ENCODE data around the gene CCDC188.

CCDC188 gene

DNA sequence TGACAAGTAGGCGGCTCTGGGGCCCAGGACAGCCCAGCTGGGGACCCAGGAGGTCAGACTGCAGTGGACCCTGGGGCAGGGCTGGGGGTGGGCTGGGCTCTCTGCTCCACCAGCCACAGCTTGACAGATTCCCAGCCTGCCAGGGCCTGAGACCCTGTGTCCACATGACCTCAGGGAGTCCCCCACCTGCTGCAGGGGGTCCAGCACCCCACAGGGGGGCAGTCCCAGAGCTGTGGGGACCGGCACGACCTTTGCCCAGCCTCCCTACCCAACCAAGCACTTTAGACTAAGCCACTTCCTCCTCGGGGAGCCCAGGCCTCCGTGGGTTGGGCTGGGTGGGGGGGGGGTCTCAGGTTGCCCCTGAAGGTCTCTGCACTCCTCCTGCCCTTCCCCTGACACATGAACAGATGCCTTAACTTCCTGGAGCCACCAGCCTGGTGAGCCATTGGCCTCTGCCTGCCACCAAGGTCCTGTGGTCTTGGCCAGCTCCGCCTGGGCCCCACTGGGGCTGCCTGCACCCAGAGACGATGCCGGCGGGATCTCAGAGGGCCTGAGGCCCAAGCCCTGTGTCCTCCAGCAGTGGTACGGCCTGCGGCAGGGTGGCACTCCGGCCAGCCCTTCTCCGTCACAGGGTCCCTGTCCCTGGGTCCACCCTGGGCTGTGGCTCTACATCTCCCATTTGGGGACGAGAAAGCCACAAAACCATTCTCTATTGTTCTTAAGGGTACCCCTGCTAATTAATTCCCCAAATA is 3.4 kb downstream of the CCDC188 start:
- no peak overlapping the region for H3K4me3 ChIP-seq (replicated peaks; ENCODE audit: low read depth, low read length)
- TF ChIP-seq, protein P1, sequence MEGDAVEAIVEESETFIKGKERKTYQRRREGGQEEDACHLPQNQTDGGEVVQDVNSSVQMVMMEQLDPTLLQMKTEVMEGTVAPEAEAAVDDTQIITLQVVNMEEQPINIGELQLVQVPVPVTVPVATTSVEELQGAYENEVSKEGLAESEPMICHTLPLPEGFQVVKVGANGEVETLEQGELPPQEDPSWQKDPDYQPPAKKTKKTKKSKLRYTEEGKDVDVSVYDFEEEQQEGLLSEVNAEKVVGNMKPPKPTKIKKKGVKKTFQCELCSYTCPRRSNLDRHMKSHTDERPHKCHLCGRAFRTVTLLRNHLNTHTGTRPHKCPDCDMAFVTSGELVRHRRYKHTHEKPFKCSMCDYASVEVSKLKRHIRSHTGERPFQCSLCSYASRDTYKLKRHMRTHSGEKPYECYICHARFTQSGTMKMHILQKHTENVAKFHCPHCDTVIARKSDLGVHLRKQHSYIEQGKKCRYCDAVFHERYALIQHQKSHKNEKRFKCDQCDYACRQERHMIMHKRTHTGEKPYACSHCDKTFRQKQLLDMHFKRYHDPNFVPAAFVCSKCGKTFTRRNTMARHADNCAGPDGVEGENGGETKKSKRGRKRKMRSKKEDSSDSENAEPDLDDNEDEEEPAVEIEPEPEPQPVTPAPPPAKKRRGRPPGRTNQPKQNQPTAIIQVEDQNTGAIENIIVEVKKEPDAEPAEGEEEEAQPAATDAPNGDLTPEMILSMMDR (IDR thresholded peaks at IDR 0.05; ENCODE audit: low read length, missing control alignments) = no peak
- DNase-seq (ENCODE audit: low read depth) = no peak

DNA sequence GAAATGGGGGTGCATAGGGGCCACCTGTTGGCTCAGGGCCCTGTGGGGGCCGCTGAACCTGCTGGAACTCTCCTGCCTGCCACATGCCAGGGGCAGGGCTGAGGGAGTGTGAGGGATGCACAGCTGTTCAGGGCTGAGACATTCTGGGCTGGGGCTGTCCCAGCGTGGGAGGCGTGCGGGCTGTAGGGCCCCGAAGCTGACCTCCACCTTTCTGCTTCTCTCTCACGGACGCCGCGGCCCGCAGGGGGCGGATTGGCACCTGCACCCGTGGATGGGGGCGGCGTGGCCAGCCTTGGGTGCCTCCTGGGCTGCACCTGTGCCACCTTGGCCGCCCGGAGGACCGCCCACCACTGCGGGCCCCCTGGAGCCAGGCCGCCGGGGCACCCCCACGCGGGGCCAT is 4.1 kb downstream of the CCDC188 start:
- TF ChIP-seq, protein P1 (IDR thresholded peaks at IDR 0.05; ENCODE audit: low read length, missing control alignments) = no peak
- no peak for DNase-seq (ENCODE audit: low read depth)
- H3K4me3 ChIP-seq (replicated peaks; ENCODE audit: low read depth, low read length) = no peak overlapping the region

DNA sequence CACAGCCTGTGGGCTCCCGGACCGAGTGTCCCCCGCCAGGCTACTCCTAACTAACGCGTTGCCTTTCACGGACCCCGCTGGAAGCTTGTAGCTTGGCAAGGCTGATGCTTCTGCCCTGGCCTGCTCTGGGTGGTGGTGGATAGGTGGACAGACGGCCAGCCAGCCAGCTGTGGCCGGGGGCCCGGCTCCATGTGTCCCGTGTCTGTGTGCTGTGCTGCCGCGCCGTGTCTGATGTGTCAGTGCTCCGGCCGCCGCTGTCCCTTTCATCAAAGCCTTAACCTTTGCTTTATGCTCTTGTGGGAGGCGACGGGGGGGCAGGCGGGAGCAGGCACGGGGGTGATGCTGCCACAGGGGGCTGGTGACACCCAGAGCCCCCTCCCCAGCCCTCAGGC is 5.0 kb downstream of the CCDC188 start:
- H3K4me3 ChIP-seq (replicated peaks; ENCODE audit: low read depth, low read length) = no peak overlapping the region
- TF ChIP-seq, protein P1 (IDR thresholded peaks at IDR 0.05; ENCODE audit: low read length, missing control alignments) = no peak
- no peak for DNase-seq (ENCODE audit: low read depth)

DNA sequence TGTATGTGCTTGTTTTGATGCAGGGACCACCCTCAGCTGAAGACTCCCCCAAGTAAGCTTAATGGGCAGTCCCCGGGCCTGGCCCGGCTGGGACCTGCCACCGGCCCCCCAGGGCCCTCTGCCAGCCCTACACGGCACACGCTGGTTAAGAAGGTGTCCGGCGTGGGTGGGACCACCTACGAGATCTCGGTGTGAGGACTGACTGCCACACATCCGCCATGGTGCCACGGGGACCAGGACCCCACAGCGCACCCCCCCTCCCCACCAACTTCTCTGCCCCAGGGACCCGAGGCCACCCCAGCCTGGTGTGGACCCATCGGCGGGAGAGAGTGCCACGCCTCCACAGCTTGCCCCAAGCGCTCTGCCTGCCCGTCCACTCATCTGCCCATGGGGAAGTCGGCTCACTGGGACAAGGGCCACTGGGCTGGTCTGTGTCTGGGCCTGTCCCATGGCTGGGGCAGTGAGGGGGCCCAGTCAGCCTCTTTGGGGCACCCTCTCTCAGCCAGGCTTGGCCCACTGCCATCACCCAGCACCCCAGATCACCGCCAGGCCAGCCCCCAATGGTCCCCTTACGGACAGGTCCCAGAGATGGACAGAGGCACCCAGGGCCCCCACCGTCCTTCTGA is 5.5 kb downstream of the CCDC188 start:
- TF ChIP-seq, protein P1 (IDR thresholded peaks at IDR 0.05; ENCODE audit: low read length, missing control alignments) = no peak
- no peak for DNase-seq (ENCODE audit: low read depth)
- no peak overlapping the region for H3K4me3 ChIP-seq (replicated peaks; ENCODE audit: low read depth, low read length)

DNA sequence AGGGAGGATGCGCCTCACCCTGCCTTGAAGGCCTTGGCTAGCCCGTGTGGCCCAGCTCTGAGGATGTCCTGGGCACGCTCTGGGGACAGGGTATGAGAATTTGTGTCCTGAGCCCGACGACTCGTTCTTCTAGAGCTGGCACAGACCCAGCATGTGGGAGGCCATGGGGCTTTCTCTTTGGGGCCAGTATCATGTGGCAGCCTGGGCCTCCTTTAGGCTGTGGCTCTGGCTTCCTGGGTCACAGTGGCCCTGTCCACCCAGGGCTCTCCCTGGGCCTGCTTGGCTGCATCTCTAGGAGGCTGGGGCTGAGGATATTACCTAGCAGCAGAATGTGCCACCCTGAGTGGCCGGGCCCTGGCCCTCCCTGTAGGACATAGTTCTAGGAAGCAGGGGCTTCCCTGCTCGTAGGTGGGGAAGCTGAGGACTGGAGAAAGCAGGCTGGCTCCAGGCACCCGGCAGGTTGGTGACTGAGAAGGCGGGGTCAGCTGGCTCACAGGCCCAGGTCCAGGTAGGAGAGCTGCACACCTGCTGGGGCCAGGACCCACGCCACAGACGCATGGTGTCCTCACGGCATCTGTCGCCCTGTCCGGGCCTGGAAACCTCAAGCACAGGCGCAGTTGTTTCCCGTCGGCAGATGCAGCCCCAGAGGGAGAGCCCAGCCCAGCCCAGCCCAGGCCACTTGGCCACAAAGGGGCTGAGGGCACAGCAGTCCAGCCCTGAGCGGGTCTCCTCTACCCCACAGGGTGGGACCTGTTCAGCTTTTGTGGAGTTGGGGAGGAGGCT is 6.8 kb downstream of the CCDC188 start:
- H3K4me3 ChIP-seq (replicated peaks; ENCODE audit: low read depth, low read length) = no peak overlapping the region
- DNase-seq (ENCODE audit: low read depth) = no peak
- TF ChIP-seq, protein P1 (IDR thresholded peaks at IDR 0.05; ENCODE audit: low read length, missing control alignments) = no peak

DNA sequence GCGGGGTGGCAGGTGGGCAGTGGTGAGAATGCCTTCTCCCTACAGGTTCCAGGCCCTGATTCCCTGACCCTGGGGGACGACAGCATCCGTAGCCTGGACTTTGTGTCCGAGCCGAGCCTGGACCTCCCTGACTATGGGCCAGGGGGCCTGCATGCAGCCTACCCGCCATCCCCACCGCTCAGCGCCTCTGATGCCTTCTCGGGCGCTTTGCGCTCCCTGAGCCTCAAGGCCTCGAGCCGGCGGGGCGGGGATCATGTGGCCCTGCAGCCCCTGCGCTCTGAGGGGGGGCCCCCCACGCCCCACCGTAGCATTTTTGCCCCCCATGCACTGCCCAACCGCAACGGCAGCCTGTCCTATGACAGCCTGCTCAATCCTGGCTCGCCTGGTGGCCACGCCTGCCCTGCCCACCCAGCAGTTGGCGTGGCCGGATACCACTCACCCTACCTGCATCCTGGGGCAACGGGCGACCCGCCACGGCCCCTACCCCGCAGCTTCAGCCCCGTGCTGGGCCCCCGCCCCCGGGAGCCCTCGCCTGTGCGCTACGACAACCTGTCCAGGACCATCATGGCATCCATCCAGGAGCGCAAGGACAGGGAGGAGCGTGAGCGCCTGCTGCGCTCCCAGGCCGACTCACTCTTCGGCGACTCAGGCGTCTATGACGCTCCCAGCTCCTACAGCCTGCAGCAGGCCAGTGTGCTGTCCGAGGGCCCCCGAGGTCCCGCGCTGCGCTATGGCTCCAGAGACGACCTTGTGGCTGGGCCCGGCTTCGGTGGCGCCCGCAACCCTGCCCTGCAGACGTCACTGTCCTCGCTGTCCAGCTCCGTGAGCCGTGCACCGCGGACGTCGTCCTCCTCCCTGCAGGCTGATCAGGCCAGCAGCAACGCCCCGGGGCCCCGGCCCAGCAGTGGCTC is 7.9 kb downstream of the CCDC188 start:
- TF ChIP-seq, protein P1 (IDR thresholded peaks at IDR 0.05; ENCODE audit: low read length, missing control alignments) = no peak
- H3K4me3 ChIP-seq (replicated peaks; ENCODE audit: low read depth, low read length) = no peak overlapping the region
- no peak for DNase-seq (ENCODE audit: low read depth)

Data from fibroblast of pulmonary artery (primary cell).